ENCODE data around the gene PARD3. TPM values are rescaled to one million over a fixed set of nuclear protein-coding genes. Genes with fewer than 3 reads are reported as not detected.

Gene PARD3
- total RNA-seq, 1 donor from 2014 or later: 26.0 TPM

DNA sequence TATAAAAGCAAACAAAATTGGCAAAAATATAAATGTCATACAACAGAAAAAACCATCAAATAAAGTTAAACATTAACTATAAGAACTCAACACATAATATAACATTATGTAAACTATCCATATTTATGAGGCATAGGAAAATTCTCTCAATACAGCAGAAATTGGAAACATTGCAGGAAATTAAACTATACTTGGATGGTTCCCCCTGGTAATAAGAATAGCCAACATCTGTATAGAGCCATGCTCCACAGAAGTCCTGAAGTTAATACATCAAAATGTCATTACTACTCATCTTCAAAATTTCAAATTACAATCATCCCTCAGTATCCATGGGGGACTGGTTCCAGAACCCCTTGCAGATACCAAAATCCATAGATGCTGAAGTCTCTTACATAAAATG, 350.5 kb downstream of the PARD3 start:
- no peak for DNase-seq (ENCODE audit: low spot score)
- H3K9me3 Mint-ChIP-seq (ENCODE audit: low read depth): no peaks in the 10 kb centered on the region
- TF ChIP-seq, protein P1, sequence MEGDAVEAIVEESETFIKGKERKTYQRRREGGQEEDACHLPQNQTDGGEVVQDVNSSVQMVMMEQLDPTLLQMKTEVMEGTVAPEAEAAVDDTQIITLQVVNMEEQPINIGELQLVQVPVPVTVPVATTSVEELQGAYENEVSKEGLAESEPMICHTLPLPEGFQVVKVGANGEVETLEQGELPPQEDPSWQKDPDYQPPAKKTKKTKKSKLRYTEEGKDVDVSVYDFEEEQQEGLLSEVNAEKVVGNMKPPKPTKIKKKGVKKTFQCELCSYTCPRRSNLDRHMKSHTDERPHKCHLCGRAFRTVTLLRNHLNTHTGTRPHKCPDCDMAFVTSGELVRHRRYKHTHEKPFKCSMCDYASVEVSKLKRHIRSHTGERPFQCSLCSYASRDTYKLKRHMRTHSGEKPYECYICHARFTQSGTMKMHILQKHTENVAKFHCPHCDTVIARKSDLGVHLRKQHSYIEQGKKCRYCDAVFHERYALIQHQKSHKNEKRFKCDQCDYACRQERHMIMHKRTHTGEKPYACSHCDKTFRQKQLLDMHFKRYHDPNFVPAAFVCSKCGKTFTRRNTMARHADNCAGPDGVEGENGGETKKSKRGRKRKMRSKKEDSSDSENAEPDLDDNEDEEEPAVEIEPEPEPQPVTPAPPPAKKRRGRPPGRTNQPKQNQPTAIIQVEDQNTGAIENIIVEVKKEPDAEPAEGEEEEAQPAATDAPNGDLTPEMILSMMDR (IDR thresholded peaks at IDR 0.05): no peak
- no peak overlapping the region for H3K27ac Mint-ChIP-seq (ENCODE audit: unreplicated experiment)
- H3K36me3 Mint-ChIP-seq (ENCODE audit: low read depth): no peaks in the 10 kb centered on the region
- H3K27me3 Mint-ChIP-seq (ENCODE audit: low read depth): no peaks in the 10 kb centered on the region
- peaks cover 20% of the 10 kb centered on the region for H3K4me1 Mint-ChIP-seq (ENCODE audit: low read depth)
- H3K4me3 Mint-ChIP-seq (ENCODE audit: unreplicated experiment): no peak overlapping the region

GRCh38 chr10:34464000-34464399, 351.1 kb downstream of the PARD3 start:
- TF ChIP-seq, protein P1 (IDR thresholded peaks at IDR 0.05): no peak
- no peaks in the 10 kb centered on the region for H3K27me3 Mint-ChIP-seq (ENCODE audit: low read depth)
- H3K4me3 Mint-ChIP-seq (ENCODE audit: unreplicated experiment): no peak overlapping the region
- H3K4me1 Mint-ChIP-seq (ENCODE audit: low read depth): peaks cover 20% of the 10 kb centered on the region
- no peaks in the 10 kb centered on the region for H3K36me3 Mint-ChIP-seq (ENCODE audit: low read depth)
- no peaks in the 10 kb centered on the region for H3K9me3 Mint-ChIP-seq (ENCODE audit: low read depth)
- DNase-seq (ENCODE audit: low spot score): no peak
- no peak overlapping the region for H3K27ac Mint-ChIP-seq (ENCODE audit: unreplicated experiment)

GRCh38 chr10:34462993-34463392, 352.1 kb downstream of the PARD3 start:
- Mint-ChIP-seq H3K4me3 (ENCODE audit: unreplicated experiment) (no peak overlapping the region), H3K27me3 (ENCODE audit: low read depth) (no peaks in the 10 kb centered on the region), H3K27ac (ENCODE audit: unreplicated experiment) (no peak overlapping the region)

GRCh38 chr10:34462056-34462455, 353.0 kb downstream of the PARD3 start:
- TF ChIP-seq, protein P1 (IDR thresholded peaks at IDR 0.05): no peak
- no peak for DNase-seq (ENCODE audit: low spot score)
- Mint-ChIP-seq H3K36me3 (ENCODE audit: low read depth) (no peaks in the 10 kb centered on the region), H3K27me3 (ENCODE audit: low read depth) (no peaks in the 10 kb centered on the region), H3K4me3 (ENCODE audit: unreplicated experiment) (no peak overlapping the region), H3K27ac (ENCODE audit: unreplicated experiment) (no peak overlapping the region), H3K9me3 (ENCODE audit: low read depth) (no peaks in the 10 kb centered on the region), H3K4me1 (ENCODE audit: low read depth) (peaks cover 20% of the 10 kb centered on the region)

More at GRCh38 chr10:34462993-34463392, 352.1 kb downstream of the PARD3 start:
- no peak for DNase-seq (ENCODE audit: low spot score)
- no peaks in the 10 kb centered on the region for H3K36me3 Mint-ChIP-seq (ENCODE audit: low read depth)
- TF ChIP-seq, protein P1 (IDR thresholded peaks at IDR 0.05): no peak
- no peaks in the 10 kb centered on the region for H3K9me3 Mint-ChIP-seq (ENCODE audit: low read depth)
- H3K4me1 Mint-ChIP-seq (ENCODE audit: low read depth): peaks cover 20% of the 10 kb centered on the region

- H3K9me3 Mint-ChIP-seq (ENCODE audit: low read depth): no peaks in the 10 kb centered on the region
- no peaks in the 10 kb centered on the region for H3K4me1 Mint-ChIP-seq (ENCODE audit: low read depth)
- H3K27ac Mint-ChIP-seq (ENCODE audit: unreplicated experiment): no peak overlapping the region
- no peak for DNase-seq (ENCODE audit: low spot score)
- H3K27me3 Mint-ChIP-seq (ENCODE audit: low read depth): no peaks in the 10 kb centered on the region
- TF ChIP-seq, protein P1 (IDR thresholded peaks at IDR 0.05): no peak
- H3K36me3 Mint-ChIP-seq (ENCODE audit: low read depth): peaks cover 2% of the 10 kb centered on the region
- H3K4me3 Mint-ChIP-seq (ENCODE audit: unreplicated experiment): no peak overlapping the region
Measured at GRCh38 chr10:34454590-34455261, 360.4 kb downstream of the PARD3 start.

All from chondrocyte (in vitro differentiated cells).